ENCODE results near the gene RFWD3. TPM values are rescaled to one million over a fixed set of nuclear protein-coding genes. Genes with fewer than 3 reads are reported as not detected.
"Not testable (repeated sequence)": the region's sequence is repeated elsewhere in the genome, so short reads cannot be mapped to it uniquely, and the experiment has no call there.

RFWD3 gene
- total and polyA plus RNA-seq, 12 donors, result 1.8 to 10.2 (median 5.6) TPM

DNA sequence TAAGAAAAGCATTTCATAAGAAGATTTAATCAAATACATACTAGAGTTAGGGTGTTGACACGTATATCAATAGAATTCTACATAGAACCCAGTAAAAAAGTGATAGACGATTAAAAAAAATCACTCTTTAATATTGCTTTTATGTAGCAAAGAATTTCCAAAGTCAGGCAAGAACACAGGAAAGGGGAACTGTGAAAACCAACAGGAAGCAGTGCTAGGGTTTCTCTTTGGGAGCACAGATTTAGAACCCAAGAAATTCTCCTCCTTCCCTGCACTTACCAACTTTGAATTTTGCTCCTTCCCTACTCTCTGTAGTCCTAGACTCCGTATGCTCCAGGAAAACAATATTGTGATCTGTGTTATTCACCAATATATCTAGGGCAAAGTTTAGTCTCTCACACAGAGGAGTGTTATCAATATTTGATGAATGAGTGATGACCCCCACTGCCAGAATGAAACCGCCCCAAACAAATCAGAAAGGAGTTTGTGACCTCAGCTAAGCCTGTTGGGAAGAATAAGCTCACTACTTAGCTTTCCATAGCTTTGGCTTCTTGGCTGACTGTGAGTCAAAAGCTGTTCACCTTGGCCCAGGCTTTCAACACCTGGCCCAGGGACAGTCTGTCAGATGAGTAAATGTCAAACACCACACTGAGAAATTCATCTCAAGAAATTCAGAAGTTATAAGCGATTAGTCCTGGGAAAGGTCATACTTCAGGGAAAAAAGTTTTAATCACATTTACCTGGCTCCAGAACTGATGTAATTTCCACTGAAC lies 8.6 kb downstream of the RFWD3 start:
- TF ChIP-seq, protein P1, sequence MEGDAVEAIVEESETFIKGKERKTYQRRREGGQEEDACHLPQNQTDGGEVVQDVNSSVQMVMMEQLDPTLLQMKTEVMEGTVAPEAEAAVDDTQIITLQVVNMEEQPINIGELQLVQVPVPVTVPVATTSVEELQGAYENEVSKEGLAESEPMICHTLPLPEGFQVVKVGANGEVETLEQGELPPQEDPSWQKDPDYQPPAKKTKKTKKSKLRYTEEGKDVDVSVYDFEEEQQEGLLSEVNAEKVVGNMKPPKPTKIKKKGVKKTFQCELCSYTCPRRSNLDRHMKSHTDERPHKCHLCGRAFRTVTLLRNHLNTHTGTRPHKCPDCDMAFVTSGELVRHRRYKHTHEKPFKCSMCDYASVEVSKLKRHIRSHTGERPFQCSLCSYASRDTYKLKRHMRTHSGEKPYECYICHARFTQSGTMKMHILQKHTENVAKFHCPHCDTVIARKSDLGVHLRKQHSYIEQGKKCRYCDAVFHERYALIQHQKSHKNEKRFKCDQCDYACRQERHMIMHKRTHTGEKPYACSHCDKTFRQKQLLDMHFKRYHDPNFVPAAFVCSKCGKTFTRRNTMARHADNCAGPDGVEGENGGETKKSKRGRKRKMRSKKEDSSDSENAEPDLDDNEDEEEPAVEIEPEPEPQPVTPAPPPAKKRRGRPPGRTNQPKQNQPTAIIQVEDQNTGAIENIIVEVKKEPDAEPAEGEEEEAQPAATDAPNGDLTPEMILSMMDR (IDR thresholded peaks at IDR 0.05), result no peak
- H3K27me3 ChIP-seq, result no peaks in the 10 kb centered on the region
- no peaks in the 10 kb centered on the region for H3K9me3 ChIP-seq
- intact Hi-C loops (cut with DNase I), result no loop called here
- DNase-seq (no peak), ATAC-seq (no peak)
- H3K4me1 ChIP-seq, result peaks cover 0 to 43% (median 5%) of the 10 kb centered on the region in 9 donors
- peak overlapping the region in 1 of 10 donors; percentile 12 for H3K27ac ChIP-seq
- H3K36me3 ChIP-seq, result peaks cover 0 to 94% (median 17%) of the 10 kb centered on the region in 9 donors
- WGBS, 2 donors, result 70 to 74% methylated on average over 5 of the region's 5 CpGs
- no peak overlapping the region for H3K4me3 ChIP-seq

DNA sequence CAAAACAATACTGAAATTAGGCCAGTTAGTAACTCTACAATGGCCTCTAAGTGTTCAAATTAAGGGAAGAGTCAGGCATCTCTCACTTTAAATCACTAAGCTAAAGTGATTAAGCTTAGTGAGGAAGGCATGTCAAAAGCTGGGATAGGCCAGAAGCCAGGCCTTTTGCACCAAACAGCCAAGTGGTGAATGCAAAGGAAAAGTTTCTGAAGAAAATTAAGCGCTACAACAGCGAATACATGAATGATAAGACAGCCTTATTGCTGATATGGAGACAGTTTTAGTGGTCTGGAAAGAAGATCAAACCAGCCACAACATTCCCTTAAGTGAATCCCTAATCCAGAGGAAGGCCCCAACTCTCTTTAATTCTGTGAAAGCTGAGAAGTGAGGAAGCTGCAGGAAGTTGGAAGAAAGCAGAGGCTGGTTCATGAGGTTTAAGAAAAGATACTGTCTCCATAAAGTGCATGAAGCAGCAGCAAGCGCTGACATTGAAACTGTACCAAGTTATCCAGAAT lies 12.1 kb downstream of the RFWD3 start:
- H3K9me3 ChIP-seq, result no peaks in the 10 kb centered on the region
- DNase-seq, result no peak
- peaks cover 0 to 94% (median 12%) of the 10 kb centered on the region in 9 donors for H3K36me3 ChIP-seq
- H3K27me3 ChIP-seq, result no peaks in the 10 kb centered on the region
- 89 to 90% methylated on average over 3 of the region's 3 CpGs for WGBS, 2 donors
- TF ChIP-seq, protein P1 (IDR thresholded peaks at IDR 0.05), result no peak
- intact Hi-C loops (cut with DNase I), result no loop called here
- H3K4me1 ChIP-seq, result peaks cover 0 to 39% (median 10%) of the 10 kb centered on the region in 9 donors
- H3K4me3 ChIP-seq, result no peak overlapping the region
- no peak for ATAC-seq
- H3K27ac ChIP-seq, result no peak overlapping the region

DNA sequence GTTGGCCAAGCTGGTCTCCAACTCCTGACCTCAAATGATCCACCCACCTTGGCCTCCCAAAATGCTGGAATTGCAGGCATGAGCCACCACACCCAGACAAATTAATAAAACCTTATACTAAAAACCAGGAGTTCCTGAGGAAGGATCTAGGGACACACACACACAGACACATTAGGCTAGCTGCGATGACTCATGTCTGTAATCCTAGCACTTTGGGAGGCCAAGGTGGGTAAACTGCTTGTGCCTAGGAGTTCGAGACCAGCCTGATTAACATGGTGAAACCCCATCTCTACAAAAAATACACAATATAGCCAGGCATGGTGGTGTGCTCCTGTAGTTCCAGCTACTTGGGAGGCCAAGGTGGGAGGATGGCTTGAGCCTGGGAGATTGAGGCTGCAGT lies 13.8 kb downstream of the RFWD3 start:
- H3K9me3 ChIP-seq; ATAC-seq; H3K4me3 ChIP-seq; intact Hi-C loops (cut with DNase I); H3K27ac ChIP-seq; DNase-seq; H3K27me3 ChIP-seq: not testable (repeated sequence)
- Histone ChIP-seq H3K4me1 (peaks cover 0 to 26% (median 7%) of the 10 kb centered on the region in 9 donors), H3K36me3 (peaks cover 0 to 95% (median 13%) of the 10 kb centered on the region in 9 donors)
- 99 to 100% methylated on average over 2 of the region's 2 CpGs for WGBS, 2 donors

DNA sequence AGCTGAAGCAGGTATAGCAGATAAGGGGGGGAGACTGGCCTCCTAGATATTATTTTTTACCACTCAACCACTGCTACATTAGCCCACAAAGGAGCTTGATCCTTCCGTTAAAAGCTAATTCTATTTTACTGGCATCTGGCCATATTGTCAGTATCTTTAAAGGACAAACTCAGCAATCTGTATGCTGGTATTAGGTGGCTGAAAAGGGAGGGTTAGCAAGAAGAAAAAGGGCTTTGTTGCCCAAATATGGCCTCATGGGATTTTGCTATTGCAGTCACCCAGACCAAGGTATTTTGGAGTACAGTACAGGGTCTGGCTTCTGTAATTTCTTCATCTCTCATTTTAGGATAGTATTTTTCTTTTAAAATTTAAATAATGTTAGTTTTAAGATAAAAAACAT lies 14.4 kb downstream of the RFWD3 start:
- Histone ChIP-seq H3K4me3 (no peak overlapping the region), H3K27me3 (no peaks in the 10 kb centered on the region), H3K9me3 (no peaks in the 10 kb centered on the region), H3K27ac (no peak overlapping the region), H3K4me1 (peaks cover 0 to 20% (median 7%) of the 10 kb centered on the region in 9 donors), H3K36me3 (peaks cover 0 to 95% (median 19%) of the 10 kb centered on the region in 9 donors)
- ATAC-seq, result no peak
- intact Hi-C loops (cut with DNase I), result no loop called here
- WGBS, 2 donors, result 36 to 46% methylated on average over 1 of the region's 1 CpG
- DNase-seq, result no peak
- TF ChIP-seq, protein P1 (IDR thresholded peaks at IDR 0.05), result no peak

DNA sequence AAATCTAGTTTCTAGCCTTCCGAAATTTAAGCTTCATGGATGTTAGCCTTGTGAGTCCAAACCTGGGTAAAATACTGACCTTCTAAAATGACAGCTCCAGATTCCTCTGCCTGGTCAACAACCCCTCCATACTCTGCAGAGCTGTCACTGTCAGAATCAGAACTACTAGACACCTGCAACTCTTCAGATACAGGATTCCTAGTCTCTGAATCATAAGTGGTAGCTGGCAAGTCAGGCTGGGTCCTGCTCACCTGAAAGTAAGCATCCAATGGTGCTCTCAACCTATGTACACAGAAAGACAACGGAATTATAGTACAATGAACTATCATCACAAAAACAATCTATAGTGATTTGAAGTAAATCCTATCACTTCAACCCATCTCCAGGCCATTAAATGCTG lies 14.8 kb downstream of the RFWD3 start:
- Histone ChIP-seq H3K27me3 (no peaks in the 10 kb centered on the region), H3K36me3 (peaks cover 0 to 95% (median 19%) of the 10 kb centered on the region in 9 donors), H3K9me3 (no peaks in the 10 kb centered on the region), H3K4me3 (no peak overlapping the region), H3K4me1 (peaks cover 0 to 16% (median 7%) of the 10 kb centered on the region in 9 donors), H3K27ac (no peak overlapping the region)
- no peak for DNase-seq
- WGBS, 2 donors, result 94 to 99% methylated on average over 2 of the region's 2 CpGs
- intact Hi-C loops (cut with DNase I), result no loop called here
- ATAC-seq, result no peak
- TF ChIP-seq, protein P1 (IDR thresholded peaks at IDR 0.05), result no peak

Measured in heart right ventricle (tissue), 16 donors.